Spleen (tissue), 11 donors: ENCODE measurements around the gene BEND5. TPM values are rescaled to one million over a fixed set of nuclear protein-coding genes. Genes with fewer than 3 reads are reported as not detected.

Source experiments
- DNase-seq: peaks from one replicate; pipeline ENCODE4 v3.0.0-alpha.2; 2020
- H3K27ac ChIP-seq, 8 donors: fragments of 200-600 bp; sonication (generic) in 7 of 8; 1 replicate in 4 of 8; 2 replicates in 4 of 8; pipeline versions ENCODE4 v1.5.0 to v1.8.0; 2016 to 2021; ENCODE audit warnings: inconsistent platforms in 4 of 8, mild to moderate bottlenecking in 4 of 8, moderate library complexity in 1 of 8
- H3K27me3 ChIP-seq, 7 donors: fragments of 200-600 bp; sonication (generic) in 6 of 7; replicated peaks in 1 of 7; 1 replicate in 4 of 7; 2 replicates in 3 of 7; pipeline versions ENCODE4 v1.5.0 to v1.8.0; 2016 to 2021; ENCODE audit warnings: inconsistent platforms in 3 of 7, mild to moderate bottlenecking in 1 of 7
- H3K36me3 ChIP-seq, 6 donors: fragments of 200-600 bp; sonication (generic) in 5 of 6; 1 replicate in 4 of 6; 2 replicates in 2 of 6; pipeline versions ENCODE4 v1.5.0 to v1.8.0; 2016 to 2021; ENCODE audit warnings: inconsistent platforms in 2 of 6
- H3K4me1 ChIP-seq, 6 donors: fragments of 200-600 bp; sonication (generic) in 5 of 6; 1 replicate in 3 of 6; 2 replicates in 3 of 6; pipeline versions ENCODE4 v1.5.0 to v1.8.0; 2016 to 2021; ENCODE audit warnings: inconsistent platforms in 3 of 6
- H3K4me3 ChIP-seq, 8 donors: fragments of 200-600 bp; sonication (generic) in 7 of 8; 1 replicate in 4 of 8; 2 replicates in 4 of 8; pipeline versions ENCODE4 v1.5.0 to v1.8.0; 2016 to 2021; ENCODE audit warnings: inconsistent platforms in 4 of 8, mild to moderate bottlenecking in 4 of 8, moderate library complexity in 2 of 8
- H3K9me3 ChIP-seq, 8 donors: fragments of 200-600 bp; sonication (generic) in 7 of 8; 1 replicate in 4 of 8; 2 replicates in 4 of 8; pipeline versions ENCODE4 v1.5.0 to v1.8.0; 2016 to 2021; ENCODE audit warnings: inconsistent platforms in 4 of 8
- POLR2A ChIP-seq, 3 donors: fragments of 450-650 bp; IDR thresholded peaks; one replicate each; pipeline ENCODE4 v1.5.1; 2017; ENCODE audit warnings: antibody characterized with exemption in 3 of 3, mild to moderate bottlenecking in 1 of 3
- POLR2AphosphoS5 ChIP-seq, 3 donors: sonication (generic); formaldehyde crosslinking; IDR thresholded peaks; one replicate each; pipeline ENCODE4 v1.5.1; 2017; ENCODE audit warnings: antibody characterized with exemption in 3 of 3
- WGBS, 5 donors: extraction: QIAGEN DNeasy Blood & Tissue Kit in 3 of 5; methylation state at CpG; one replicate each; pipeline versions ENCODE4 v1.1.5 to v1.1.7; 2013 to 2018; 5-methylcytosine and 5-hydroxymethylcytosine counted together
- intact Hi-C: fragments of 100-400 bp; cut with DNase I; formaldehyde crosslinking; loops from one replicate; pipeline ENCODE4 v1.15.0; 2023; ENCODE audit warnings: low total_unique reads
- polyA plus RNA-seq, 3 donors: library from polyadenylated mRNA; stranded (reverse); fragments of 200-250 nt; gene quantifications; one replicate each; pipeline ENCODE4 v1.2.1, GENCODE V29; 2013
- total RNA-seq, 7 donors: library from RNA; depleted of rRNA in 3 of 7; stranded (reverse); fragments of >200 nt in 3 of 7; fragmentation: NEBNext Ultra II Directional in 4 of 7; extraction: Animal tissue kit (Norgen Biotek cat#: 25700) in 4 of 7; gene quantifications; one replicate each; pipeline versions ENCODE4 v1.1.0 to v1.2.1, GENCODE V29; 2016 to 2021
- TF ChIP-seq, protein P1 (sequence below), 11 experiments: fragments of 200-600 bp in 7 of 11; fragments of 450-650 bp in 4 of 11; sonication (generic) in 4 of 11; IDR thresholded peaks in 8 of 11; conservative IDR thresholded peaks in 3 of 11; 1 replicate in 7 of 11; 2 replicates in 4 of 11; pipeline versions ENCODE4 v1.4.0 to v1.8.0; 2016 to 2021; ENCODE audit warnings: antibody characterized with exemption in 11 of 11, inconsistent platforms in 4 of 11, mild to moderate bottlenecking in 1 of 11
- donor health status: healthy with polysubstance abuse.
- donor health status: DM: no; HTN: no; CAD: no; lungs with moderate emphysema.
- donor health status: DM: no; HTN: no; CAD: no.
- donor health status: Bipolar disorder and iron deficiency.
- donor health status: healthy.
- donor health status: DM: no; HTN: no; CAD: no.
- donor health status: DM: yes; HTN: yes; CAD: no.

The BEND5 gene
- total and polyA plus RNA-seq, 10 donors, result 7.5 to 39.2 (median 16.1) TPM

DNA sequence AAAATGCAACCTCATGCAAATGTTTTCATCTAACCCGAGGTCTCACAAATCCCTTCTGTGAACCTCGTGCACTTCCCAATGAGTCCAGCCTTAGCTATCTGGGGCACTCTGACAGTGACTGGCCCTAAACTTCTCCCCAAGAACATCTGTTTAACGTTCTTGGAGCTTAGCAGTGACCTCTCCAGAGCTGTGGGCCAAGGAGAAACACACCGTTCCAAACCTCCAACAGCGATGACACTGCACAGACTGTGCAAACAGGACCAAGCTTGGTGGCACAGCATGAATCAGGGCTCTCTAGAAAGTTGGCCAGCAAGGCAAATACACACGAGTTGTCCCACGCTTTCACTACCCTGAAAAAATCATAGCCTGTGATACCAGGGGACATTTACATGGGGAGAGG, 15.8 kb downstream of the BEND5 start:
- DNase-seq, result no peak
- no peak overlapping the region for H3K4me3 ChIP-seq
- H3K4me1 ChIP-seq, result peaks cover 0 to 48% (median 18%) of the 10 kb centered on the region in 6 donors
- no peak overlapping the region for H3K27ac ChIP-seq
- TF ChIP-seq POLR2A (IDR thresholded peaks at IDR 0.05) (no peak), POLR2AphosphoS5 (IDR thresholded peaks at IDR 0.05) (no peak)
- TF ChIP-seq, protein P1, sequence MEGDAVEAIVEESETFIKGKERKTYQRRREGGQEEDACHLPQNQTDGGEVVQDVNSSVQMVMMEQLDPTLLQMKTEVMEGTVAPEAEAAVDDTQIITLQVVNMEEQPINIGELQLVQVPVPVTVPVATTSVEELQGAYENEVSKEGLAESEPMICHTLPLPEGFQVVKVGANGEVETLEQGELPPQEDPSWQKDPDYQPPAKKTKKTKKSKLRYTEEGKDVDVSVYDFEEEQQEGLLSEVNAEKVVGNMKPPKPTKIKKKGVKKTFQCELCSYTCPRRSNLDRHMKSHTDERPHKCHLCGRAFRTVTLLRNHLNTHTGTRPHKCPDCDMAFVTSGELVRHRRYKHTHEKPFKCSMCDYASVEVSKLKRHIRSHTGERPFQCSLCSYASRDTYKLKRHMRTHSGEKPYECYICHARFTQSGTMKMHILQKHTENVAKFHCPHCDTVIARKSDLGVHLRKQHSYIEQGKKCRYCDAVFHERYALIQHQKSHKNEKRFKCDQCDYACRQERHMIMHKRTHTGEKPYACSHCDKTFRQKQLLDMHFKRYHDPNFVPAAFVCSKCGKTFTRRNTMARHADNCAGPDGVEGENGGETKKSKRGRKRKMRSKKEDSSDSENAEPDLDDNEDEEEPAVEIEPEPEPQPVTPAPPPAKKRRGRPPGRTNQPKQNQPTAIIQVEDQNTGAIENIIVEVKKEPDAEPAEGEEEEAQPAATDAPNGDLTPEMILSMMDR (IDR thresholded peaks at IDR 0.05 in 8 of 11, conservative IDR thresholded peaks at IDR 0.05 in 3 of 11), result no peak
- no peaks in the 10 kb centered on the region for H3K9me3 ChIP-seq
- intact Hi-C loops, result no loop called here
- WGBS, 5 donors, result 63 to 84% (median 83%) methylated on average over 7 of the region's 7 CpGs
- no peaks in the 10 kb centered on the region for H3K27me3 ChIP-seq
- H3K36me3 ChIP-seq, result peaks cover 0 to 74% (median 16%) of the 10 kb centered on the region in 6 donors

DNA sequence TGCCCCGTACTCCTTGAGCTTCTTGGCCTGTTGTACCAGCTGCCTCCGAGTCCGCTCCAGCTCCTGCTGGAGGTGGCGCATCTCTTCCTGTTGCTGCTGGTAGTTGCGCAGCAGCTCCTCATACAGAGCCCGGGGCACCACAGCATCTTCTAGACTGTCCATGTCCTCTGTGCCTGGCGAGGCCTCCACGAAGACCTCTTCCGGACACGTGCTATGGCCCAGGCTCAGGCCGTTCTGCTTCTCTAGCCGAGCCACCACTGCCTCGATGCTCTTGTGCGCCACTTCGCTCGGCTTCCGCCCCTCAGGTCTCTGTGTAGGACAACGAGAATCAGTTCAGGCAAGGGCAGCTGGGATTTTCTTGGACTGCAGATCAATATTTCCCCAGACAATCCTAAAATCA, 17.7 kb downstream of the BEND5 start:
- no peak overlapping the region for H3K4me3 ChIP-seq
- WGBS, 5 donors, result 94 to 97% (median 95%) methylated on average over 18 of the region's 18 CpGs
- H3K36me3 ChIP-seq, result peaks cover 0 to 82% (median 24%) of the 10 kb centered on the region in 6 donors

DNA sequence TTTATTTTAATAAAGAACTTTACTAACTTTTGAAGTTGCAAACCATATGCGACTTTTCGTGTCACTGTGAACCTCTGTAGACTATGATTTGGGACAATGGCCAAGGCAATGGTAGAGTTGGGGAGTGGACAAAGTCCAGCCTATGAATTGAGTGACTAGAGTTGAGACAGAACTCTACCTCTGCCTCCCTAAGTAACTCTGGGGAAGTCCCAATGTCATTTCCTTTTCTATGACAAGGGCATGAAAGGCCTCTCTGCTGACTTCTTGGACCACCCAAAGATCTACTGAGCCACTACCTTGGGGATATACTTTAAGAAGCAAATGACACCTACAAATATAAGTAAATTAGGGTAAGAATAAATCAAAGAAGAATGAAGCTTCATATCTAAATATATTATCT, 19.3 kb downstream of the BEND5 start:
- WGBS, 5 donors, result 87 to 98% (median 89%) methylated on average over 2 of the region's 2 CpGs

More for the DNA sequence above, 17.7 kb downstream of the BEND5 start:
- peaks cover 0 to 61% (median 18%) of the 10 kb centered on the region in 6 donors for H3K4me1 ChIP-seq
- H3K27me3 ChIP-seq, result no peaks in the 10 kb centered on the region
- DNase-seq, result no peak
- TF ChIP-seq POLR2A (IDR thresholded peaks at IDR 0.05) (no peak), POLR2AphosphoS5 (IDR thresholded peaks at IDR 0.05) (no peak)
- TF ChIP-seq, protein P1 (IDR thresholded peaks at IDR 0.05 in 8 of 11, conservative IDR thresholded peaks at IDR 0.05 in 3 of 11), result no peak
- intact Hi-C loops, result no loop called here
- H3K27ac ChIP-seq, result no peak overlapping the region
- H3K9me3 ChIP-seq, result no peaks in the 10 kb centered on the region

DNA sequence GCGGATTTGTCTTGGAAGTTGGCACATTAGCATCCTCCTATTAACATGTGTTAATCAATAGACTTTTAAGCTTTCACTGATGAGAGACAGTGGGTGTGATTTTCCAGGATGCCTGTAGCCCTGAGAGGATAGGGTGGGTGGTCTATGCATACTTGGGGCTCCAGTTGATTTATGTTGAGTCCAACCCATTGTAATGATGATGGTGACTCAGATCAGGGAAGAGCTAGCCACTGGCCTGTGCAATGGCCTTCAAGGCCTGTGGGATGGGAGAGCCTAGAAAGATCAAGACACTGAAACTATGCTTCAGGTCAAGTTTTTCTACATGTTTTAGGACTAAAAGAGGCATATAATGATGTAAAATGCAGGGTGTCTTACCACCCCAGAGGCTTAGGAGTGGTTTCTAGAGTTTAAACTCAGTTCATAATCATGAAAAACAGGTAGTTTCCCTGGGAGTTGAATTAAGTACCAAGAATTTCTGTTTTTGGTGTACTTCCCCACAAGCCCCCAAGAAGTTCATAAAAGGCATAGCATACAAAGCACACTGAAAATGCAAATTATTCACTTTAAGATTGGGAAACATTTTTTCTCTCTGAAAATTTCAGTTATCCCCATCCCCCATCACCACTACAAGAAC, 19.9 kb downstream of the BEND5 start:
- no peaks in the 10 kb centered on the region for H3K9me3 ChIP-seq
- H3K27me3 ChIP-seq, result no peaks in the 10 kb centered on the region
- WGBS, 5 donors, result 87 to 95% (median 92%) methylated on average over 1 of the region's 1 CpG
- H3K27ac ChIP-seq, result no peak overlapping the region
- peaks cover 2 to 77% (median 23%) of the 10 kb centered on the region in 6 donors for H3K4me1 ChIP-seq
- intact Hi-C loops, result no loop called here
- DNase-seq, result no peak
- no peak overlapping the region for H3K4me3 ChIP-seq
- peaks cover 0 to 87% (median 24%) of the 10 kb centered on the region in 6 donors for H3K36me3 ChIP-seq
- TF ChIP-seq, protein P1 (IDR thresholded peaks at IDR 0.05 in 8 of 11, conservative IDR thresholded peaks at IDR 0.05 in 3 of 11), result no peak
- no peak for TF ChIP-seq POLR2AphosphoS5 (IDR thresholded peaks at IDR 0.05)
- TF ChIP-seq POLR2A (IDR thresholded peaks at IDR 0.05), result no peak

More for the DNA sequence above, 19.3 kb downstream of the BEND5 start:
- H3K9me3 ChIP-seq, result no peaks in the 10 kb centered on the region
- no peak overlapping the region for H3K27ac ChIP-seq
- no peak for DNase-seq
- intact Hi-C loops, result no loop called here
- no peak overlapping the region for H3K4me3 ChIP-seq
- H3K4me1 ChIP-seq, result peaks cover under 1 to 75% (median 18%) of the 10 kb centered on the region in 6 donors
- no peaks in the 10 kb centered on the region for H3K27me3 ChIP-seq
- TF ChIP-seq POLR2A (IDR thresholded peaks at IDR 0.05) (no peak), POLR2AphosphoS5 (IDR thresholded peaks at IDR 0.05) (no peak)
- TF ChIP-seq, protein P1 (IDR thresholded peaks at IDR 0.05 in 8 of 11, conservative IDR thresholded peaks at IDR 0.05 in 3 of 11), result no peak
- H3K36me3 ChIP-seq, result peaks cover 0 to 86% (median 24%) of the 10 kb centered on the region in 6 donors
